T-helper 9 cell (primary cell): Measurements from ENCODE around the gene NMUR1.

Experiments
- DNase-seq: peaks from one replicate; pipeline ENCODE4 v3.0.0-alpha.2; 2020

NMUR1 gene

GRCh38 chr2:231525248-231526163 lies 4.7 kb downstream of the NMUR1 start:
- no peak for DNase-seq

- DNase-seq, result no peak
Observed at GRCh38 chr2:231524477-231525247, 5.6 kb downstream of the NMUR1 start.

DNA sequence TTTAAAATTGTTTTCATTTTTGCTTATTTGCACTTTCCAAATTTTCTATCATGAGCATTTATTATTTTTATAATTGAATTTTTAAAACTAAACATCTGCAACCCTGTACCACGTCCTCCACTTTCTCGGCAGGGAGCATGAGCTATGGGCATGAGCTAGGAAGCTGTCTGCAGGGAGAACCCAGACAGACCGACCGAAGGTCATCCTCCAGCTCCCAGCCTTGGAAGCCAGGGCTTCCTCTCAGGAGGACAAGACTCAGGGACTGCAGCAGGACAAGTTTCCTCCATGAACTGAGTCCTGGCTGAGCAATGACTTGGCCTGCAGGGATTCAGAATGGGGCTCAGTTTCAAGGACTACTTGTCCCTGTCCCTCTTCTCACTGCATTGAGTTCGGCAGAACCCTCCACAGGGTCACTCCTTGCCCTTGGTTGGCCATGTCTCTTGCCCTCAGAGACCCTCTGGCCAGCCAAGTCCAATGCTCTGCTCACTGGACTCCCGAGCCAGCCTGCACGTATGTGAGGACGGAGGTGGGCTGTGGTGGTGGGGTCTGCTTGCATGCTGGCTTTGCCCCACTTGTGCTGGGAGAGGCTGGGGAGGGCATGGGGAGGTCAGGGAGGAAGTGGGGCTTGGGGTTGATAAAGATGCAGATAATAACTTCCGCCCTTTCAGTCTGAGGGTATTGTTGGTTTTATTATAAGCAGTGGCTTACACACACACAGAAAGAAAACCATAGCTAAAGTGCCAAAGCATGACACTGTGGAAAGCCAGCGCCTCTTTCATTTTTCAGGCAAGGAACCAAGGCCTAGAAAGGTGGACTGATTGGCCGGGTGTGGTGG lies 6.6 kb downstream of the NMUR1 start:
- DNase-seq, result no peak

DNA sequence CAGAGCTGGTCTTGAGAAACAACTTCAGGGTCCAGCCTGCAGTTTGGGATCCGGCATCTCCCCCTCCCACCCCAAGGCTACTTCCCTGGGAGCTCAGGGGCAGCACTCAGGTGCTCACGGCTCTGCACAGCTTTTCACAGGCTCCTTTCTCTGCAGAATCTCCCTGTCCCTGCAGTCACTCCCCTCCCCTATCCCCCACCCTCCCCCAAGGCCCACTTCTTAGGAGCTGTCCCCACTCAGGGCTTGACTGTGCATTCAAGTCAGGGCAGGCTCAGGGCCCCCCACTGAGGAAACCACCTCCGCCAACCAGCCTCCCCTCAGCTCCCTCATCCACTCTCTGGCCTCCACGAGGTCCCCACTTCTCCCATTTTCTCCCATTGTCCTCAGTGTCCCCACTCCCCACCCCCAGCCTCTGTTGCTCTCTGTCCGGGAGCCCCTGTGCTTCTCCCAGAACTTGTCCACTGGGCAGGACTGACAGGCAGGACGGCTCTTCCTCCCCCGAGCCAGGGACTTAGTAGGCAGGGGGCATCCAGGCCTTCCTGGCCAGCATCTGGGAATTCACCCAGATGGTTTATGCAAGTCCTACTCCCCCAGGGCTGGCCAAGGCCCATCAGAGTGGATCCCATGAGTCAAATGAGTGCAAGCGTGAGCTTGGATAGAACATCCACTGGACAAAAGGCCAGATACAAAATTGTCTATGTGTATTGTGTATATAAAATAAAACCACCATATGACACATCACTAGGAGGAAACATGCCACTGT lies 7.6 kb downstream of the NMUR1 start:
- DNase-seq, result no peak

- DNase-seq, result no peak
Observed at GRCh38 chr2:231521443-231521842, 8.8 kb downstream of the NMUR1 start.

GRCh38 chr2:231519975-231520555 lies 10.2 kb downstream of the NMUR1 start:
- DNase-seq, result no peak

DNA sequence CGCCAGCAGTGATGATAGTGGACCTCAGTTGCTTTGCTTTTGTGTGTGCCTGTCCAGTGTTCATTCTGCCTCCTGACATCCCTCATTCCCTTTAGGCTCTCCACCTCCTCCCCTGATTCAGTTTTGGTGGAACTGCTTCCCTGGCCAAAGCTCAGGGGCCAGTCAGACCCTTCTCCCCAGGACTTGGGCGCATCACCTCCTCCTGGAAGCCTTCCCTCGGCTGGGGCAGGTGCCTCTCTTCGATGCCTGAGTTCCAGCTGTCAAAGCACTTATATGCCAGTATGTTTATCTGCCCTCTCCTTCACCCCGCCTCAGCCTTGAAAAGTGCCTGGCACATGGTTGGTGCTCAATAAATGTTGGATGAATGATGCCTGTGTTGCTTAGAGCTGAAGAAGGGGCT lies 11.5 kb downstream of the NMUR1 start:
- DNase-seq, result no peak

GRCh38 chr2:231515603-231516002 lies 14.6 kb downstream of the NMUR1 start:
- DNase-seq, result no peak

DNA sequence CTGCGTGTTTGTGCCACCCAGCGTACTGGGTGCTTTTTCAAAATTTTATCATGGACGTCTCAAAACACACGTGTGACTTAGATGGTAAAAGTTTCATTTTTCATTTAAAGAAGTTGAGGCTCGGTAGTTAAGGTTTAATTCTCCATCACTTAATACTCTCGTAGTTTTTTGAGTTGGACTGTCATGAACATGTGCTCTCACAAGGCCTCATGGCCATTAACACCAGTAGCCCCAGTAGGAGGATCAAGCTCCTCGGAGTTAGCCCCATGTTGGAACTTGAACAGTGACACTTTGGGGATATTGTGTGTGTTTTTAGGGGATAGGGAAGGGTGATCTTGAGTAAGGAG lies 15.3 kb downstream of the NMUR1 start:
- no peak for DNase-seq

- DNase-seq, result peak; percentile 97
Observed at GRCh38 chr2:231514225-231514950, 15.9 kb downstream of the NMUR1 start.

GRCh38 chr2:231513746-231514224 lies 16.5 kb downstream of the NMUR1 start:
- DNase-seq, result no peak

DNA sequence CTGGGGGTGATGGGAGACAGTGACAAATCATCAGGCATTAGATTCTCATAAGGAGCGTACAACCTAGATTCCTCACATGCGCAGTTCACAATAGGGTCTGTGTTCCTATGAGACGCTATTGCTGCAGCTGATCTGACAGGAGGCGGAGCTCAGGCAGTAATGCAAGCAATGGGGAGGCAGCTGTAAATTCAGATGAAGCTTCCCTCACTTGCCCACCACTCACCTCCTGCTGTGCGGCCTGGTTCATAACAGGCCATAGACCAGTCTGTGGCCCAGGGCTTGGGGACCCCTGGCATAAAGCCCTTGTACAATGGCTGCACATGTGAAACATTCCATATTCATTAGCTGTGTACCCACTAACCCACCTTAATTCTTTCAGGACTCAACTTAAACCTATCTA lies 18.0 kb downstream of the NMUR1 start:
- DNase-seq, result no peak

DNA sequence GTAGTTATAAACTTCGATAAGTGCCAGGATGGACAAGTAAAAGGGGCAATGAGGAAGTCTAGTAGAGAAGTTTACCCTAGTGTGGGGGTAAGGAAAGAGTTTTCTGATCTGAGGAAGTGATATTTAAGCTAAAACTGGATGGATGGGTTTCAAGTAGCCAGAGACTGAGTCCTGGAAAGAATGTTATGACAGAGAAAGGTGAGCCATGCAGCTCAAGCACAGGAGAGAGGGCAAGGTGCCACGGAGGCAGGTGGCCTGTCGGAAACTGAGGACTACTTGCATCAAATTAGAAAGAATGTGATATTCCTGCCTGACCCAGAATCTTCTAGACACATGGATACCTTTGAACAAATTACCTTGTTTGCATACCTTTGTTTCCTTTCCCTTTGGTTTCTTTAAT lies 26.5 kb downstream of the NMUR1 start:
- no peak for DNase-seq

- no peak for DNase-seq
Observed at GRCh38 chr2:231502596-231502995, 27.6 kb downstream of the NMUR1 start.

DNA sequence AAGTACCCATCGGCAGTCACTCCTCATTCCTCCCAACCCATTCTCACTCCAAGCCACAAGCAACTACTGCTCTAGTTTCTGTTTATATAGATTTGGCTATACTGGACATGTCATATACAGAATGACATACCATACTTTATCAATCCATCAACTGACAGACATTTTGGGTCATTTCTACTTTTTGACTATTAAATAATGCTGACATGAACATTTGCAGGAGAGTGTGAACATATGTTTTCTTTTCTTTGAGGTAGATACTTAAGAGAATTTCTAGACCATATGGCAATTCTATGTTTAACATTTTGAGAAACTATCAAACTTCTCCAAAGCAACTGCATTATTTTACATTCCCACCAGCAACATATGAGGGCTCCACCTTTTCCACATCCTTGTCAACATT lies 32.6 kb downstream of the NMUR1 start:
- DNase-seq, result no peak

- no peak for DNase-seq
Observed at GRCh38 chr2:231494669-231495068, 35.6 kb downstream of the NMUR1 start.

DNA sequence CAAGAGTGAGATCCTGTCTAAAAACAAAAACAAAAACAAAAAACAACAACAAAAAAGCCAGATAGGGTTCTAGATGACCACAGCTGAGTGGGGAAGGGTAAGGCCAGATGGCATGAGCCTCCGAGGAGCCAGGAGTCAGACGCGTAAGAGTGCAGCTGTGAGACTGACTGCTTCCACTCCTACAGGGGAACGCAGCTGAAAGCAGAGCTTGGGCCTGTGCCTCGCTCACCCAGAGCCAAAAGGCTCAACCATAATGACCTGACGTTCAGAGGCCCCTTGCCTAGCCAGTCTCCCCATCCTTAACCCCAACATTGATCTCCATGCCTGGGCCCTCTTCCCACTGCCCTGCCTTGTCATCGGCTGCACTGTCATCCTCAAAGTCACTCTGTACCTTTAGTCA lies 39.4 kb downstream of the NMUR1 start:
- DNase-seq, result no peak

- no peak for DNase-seq
Observed at GRCh38 chr2:231489990-231490389, 40.3 kb downstream of the NMUR1 start.

GRCh38 chr2:231488331-231488730 lies 41.9 kb downstream of the NMUR1 start:
- DNase-seq, result no peak

- no peak for DNase-seq
Observed at GRCh38 chr2:231486851-231487596, 43.2 kb downstream of the NMUR1 start.
